Suprapubic skin (tissue), 4 donors: ENCODE results near the gene NOXO1.

Source experiments
- CTCF ChIP-seq, 2 donors: fragments of 200-600 bp in 1 of 2; fragments of 450-650 bp in 1 of 2; sonication (generic) in 1 of 2; IDR thresholded peaks; one replicate each; pipeline ENCODE4 v1.5.1; 2016 to 2019; ENCODE audit warnings: antibody characterized with exemption in 2 of 2, mild to moderate bottlenecking in 1 of 2, moderate library complexity in 1 of 2
- EP300 ChIP-seq: sonication (generic); formaldehyde crosslinking; IDR thresholded peaks from one replicate; pipeline ENCODE4 v1.6.1; 2017; ENCODE audit warnings: antibody characterized with exemption
- POLR2A ChIP-seq, 2 donors: fragments of 450-650 bp; IDR thresholded peaks; one replicate each; pipeline ENCODE4 v1.6.1; 2017; ENCODE audit warnings: antibody characterized with exemption in 2 of 2, mild to moderate bottlenecking in 2 of 2, moderate library complexity in 2 of 2
- POLR2AphosphoS5 ChIP-seq, 3 donors: sonication (generic); formaldehyde crosslinking; IDR thresholded peaks; one replicate each; pipeline ENCODE4 v1.6.1; 2017; ENCODE audit warnings: antibody characterized with exemption in 3 of 3

GRCh38 chr16:1963806-1964505 lies 17.3 kb downstream of the NOXO1 start:
- TF ChIP-seq CTCF (IDR thresholded peaks at IDR 0.05) (no peak), EP300 (no peak), POLR2AphosphoS5 (IDR thresholded peaks at IDR 0.05) (no peak), POLR2A (IDR thresholded peaks at IDR 0.05) (no peak)
